ENCODE measurements around the gene COPZ1.
"Not testable (repeated sequence)": the region's sequence is repeated elsewhere in the genome, so short reads cannot be mapped to it uniquely, and the experiment has no call there.

Gene COPZ1, protein sequence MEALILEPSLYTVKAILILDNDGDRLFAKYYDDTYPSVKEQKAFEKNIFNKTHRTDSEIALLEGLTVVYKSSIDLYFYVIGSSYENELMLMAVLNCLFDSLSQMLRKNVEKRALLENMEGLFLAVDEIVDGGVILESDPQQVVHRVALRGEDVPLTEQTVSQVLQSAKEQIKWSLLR

DNA sequence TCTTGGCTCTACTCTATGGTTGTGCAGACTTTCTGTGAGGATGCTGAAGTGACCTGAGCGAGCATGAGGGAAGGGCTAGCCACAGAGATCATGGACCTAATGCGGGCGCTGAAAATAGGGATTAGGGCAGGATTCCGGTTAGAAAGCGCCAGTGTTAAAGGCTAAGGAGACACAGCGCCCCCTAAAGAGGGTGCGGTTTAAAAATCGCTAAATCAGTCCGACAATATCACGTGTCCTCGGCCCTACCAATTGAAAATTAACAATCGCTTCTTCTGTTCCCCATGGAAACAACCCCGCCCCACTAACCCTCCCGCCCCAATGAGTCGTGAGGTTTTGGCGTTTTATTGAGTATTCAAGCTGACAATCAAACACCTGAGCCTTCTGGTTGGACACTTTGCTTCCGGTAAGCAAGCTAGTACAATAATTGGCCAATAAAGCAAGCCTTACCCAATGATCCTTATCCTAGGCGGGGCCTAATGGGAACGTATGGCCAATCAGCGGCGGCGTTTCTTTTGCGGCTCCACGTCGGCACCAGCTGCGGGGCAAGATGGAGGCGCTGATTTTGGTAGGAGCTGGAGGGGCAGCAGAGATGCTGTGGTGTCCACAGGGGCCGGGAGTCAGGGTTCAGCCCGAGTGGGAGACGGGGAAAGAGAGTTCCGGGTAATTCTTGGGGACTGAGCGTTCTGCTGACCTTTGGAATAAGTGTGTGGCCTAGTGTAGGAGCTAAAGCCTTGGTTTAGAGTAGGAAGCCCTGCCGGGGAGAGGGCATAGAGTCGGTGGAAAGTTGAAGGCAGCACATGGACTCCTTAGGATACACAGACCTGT, at the start of gene COPZ1:
Gene COPZ1 (plus strand): TSS at position 515 of the 825 bp plus-strand sequence. CDS start 33 bp downstream, at position 548.
- peak; percentile 87 to 91 for DNase-seq (ENCODE audit: low read depth in 2 of 2)

DNA sequence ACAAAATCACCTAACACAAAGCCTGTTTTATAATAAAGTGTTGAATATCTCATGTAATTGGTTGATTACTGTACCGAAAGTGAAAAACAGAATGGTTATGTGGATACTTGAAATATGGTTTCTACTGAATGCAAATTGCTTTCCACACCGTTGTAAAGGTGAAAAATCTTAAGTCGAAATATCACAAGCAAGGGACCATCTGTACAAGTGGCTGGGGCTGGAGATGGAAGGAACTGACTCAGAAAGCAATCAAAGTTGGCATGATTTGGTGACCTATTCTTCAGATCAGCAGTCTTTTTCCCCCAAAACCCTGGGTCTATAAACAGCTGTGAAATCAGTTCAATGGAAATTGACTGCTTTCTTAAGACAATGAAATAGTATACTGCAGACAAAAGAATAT, 48.6 kb upstream of the COPZ1 start:
- DNase-seq (ENCODE audit: low read depth in 2 of 2) = no peak

DNA sequence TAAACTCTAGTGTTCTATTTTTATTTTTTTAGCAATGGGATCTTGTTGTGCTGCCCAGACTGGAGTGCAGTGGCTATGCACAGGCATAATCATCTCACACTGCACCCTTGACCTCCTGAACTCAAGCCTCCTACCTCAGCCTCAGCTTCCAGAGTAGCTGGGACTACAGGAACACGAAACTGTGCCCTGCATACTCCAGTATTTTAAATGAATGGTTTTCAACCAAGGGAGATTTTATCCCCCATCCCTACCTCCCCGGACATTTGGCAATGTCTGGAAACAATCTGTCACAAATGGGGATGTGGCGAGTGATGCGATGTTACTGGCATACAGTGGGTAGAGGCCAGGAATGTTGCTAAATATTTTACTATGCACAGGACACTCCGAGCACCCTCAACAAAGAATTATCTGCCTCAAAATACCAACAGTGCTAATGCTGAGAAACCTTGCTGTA, 47.1 kb upstream of the COPZ1 start:
- DNase-seq (ENCODE audit: low read depth in 2 of 2) = no peak

DNA sequence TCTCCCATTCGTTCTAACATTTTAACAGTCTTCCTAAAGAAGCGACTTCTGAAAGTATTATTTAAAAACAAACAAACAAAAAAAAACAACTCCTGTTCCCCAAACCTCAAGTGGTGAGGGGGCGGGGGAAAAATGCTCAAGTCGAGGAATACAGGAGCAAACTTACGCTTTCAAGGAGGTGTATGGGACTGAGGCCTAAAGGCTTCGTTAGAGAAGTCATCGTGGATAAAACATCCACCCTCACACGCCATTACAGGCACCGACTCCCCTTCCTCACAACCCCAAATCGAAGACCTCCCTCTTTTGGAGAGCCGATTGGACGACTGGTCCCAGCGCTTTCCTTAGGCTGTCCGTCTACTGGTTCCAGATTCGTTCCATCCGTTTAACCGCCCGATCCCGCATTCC, 45.7 kb upstream of the COPZ1 start:
- no peak for DNase-seq (ENCODE audit: low read depth in 2 of 2)

DNA sequence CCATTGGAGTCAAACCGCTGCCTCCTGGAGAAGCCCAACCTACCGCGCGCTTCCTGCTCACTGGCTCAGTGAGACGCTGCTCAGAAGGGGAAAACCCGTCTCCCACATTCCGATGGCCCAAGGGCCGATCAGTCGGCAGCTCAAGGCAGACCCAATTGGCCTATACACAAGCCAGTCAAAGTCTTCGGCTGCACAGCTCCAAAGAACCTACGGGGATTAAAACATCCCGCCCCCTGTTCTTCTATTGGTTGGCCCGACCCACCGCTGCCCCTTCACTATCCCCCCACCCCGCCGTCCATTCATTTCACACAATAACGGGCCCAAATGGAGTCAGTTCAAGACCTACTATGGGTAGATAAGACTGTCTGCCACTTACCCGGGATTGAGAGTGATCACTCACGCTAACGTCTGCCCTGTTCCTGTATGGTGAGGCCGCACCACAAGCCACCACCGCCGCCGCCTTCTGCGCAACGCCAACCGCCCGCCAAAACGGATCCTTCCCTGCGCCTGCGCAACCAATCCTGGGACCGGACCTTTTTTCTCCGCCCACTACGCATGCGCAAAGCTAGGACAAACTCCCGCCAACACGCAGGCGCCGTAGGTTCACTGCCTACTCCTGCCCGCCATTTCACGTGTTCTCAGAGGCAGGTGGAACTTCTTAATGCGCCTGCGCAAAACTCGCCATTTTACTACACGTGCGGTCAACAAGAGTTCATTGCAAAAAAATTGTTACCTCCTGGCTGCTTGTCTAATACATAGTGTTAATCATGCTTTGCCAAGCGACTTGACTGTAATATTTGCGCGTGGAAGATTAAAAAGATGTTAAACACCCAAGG, 45.1 kb upstream of the COPZ1 start, which contains the start of gene CBX5:
Gene CBX5 (minus strand): TSS at position 491 of the 836 bp plus-strand sequence. CDS start 22,472 bp downstream, outside the sequence.
- peak; percentile 99 to 100 for DNase-seq (ENCODE audit: low read depth in 2 of 2)

DNA sequence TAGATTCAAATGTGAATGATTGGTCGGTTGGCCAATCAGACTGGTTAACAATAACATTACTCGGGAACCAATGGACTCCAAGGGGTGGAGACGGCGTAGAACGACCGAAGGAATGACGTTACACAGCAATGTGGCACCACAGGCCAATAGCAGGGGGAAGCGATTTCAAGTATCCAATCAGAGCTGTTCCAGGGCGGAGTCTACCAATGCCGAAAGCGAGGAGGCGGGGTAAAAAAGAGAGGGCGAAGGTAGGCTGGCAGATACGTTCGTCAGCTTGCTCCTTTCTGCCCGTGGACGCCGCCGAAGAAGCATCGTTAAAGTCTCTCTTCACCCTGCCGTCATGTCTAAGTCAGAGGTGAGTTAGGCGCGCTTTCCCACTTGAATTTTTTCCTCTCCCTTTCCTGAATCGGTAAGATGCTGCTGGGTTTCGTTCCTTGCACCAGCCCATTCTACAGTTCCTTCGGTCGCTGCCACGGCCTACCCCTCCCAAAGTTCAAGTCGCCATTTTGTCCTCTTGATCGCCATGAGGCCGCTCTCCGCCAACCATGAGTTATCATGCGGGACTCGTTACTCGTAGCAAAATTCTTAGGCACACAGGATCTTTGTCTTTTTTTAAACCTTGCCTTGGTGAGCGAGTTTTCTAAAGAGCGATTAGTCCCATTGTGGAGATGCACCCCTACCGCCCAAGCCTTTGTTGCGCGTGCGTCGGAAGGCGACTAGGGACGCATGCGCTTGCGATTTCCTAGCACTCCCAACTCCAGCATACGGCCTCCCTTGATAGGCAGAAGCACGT, 44.3 kb upstream of the COPZ1 start, which contains the start of gene HNRNPA1:
Gene HNRNPA1 (plus strand): TSS at position 259 of the 793 bp plus-strand sequence. CDS start 82 bp downstream, at position 341.
- peak; percentile 89 to 96 for DNase-seq (ENCODE audit: low read depth in 2 of 2)

DNA sequence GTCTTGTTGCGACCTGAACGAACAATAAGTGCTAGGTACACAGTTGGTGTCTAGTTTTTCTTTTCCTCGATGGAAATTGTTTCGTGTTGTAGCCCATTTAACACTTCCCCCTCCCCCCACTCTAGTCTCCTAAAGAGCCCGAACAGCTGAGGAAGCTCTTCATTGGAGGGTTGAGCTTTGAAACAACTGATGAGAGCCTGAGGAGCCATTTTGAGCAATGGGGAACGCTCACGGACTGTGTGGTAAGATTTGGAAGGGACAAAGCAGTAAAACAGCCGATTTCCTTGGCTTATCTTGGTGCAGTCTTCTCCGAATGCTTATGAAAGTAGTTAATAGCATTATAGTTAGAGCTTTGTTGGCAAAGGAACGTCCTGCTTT, 43.7 kb upstream of the COPZ1 start:
- DNase-seq (ENCODE audit: low read depth in 2 of 2) = not testable (repeated sequence)

DNA sequence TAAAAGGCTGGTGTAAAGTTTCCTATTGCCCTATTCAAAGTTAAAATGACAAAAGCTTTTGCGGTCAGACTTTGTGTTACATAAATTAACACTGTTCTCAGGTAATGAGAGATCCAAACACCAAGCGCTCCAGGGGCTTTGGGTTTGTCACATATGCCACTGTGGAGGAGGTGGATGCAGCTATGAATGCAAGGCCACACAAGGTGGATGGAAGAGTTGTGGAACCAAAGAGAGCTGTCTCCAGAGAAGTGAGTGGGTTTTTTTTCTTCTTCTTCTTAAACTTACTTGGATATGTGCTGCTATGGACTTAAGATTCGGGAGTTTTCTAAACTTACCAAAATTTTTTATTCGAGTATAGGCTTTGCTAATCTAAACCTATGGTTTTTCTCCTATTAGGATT, 43.2 kb upstream of the COPZ1 start:
- not testable (repeated sequence) for DNase-seq (ENCODE audit: low read depth in 2 of 2)

DNA sequence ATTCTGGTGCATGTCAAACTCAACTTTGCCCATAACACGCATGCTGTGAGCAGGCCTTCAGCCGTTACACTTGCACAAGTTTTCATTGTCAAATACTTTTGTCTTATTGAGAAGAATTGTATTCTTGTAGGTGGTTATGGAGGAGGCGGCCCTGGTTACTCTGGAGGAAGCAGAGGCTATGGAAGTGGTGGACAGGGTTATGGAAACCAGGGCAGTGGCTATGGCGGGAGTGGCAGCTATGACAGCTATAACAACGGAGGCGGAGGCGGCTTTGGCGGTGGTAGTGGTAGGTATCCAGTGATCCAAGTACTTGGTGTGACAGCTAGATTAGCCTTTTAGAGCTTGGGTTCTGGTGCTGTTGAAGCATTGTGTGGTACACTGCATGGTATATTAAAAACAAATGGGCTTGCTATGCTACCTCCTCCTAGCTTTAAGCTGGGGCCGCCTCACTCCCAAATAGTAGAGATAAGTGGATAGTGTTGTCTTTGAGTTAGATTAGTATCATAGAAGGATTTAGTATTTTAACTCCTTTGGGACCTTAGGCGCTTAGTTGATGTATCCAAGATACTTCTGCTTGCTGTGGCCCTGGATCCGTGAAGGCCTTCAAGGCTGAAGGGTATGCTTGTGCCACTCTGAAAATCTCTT, 41.9 kb upstream of the COPZ1 start:
- no peak for DNase-seq (ENCODE audit: low read depth in 2 of 2)

DNA sequence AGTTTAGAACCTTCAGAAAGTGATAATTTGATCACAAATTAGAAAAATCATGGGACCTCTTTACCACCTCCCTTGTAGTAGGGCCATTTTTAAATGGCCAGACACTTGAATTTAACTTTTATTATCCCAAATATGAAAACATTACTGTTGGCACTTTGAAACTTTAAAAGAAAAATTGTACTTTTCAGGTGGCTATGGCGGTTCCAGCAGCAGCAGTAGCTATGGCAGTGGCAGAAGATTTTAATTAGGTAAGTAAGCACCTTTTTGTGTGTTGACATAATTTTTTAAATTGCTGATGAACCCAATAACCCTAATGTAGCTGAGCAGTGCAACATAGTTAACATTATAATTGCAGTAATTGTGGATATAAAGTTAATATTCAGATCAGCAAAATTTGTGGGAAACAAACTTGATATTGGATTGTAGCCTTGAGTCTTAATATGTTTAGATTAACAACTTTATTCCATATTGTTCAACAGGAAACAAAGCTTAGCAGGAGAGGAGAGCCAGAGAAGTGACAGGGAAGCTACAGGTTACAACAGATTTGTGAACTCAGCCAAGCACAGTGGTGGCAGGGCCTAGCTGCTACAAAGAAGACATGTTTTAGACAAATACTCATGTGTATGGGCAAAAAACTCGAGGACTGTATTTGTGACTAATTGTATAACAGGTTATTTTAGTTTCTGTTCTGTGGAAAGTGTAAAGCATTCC, 40.7 kb upstream of the COPZ1 start:
- DNase-seq (ENCODE audit: low read depth in 2 of 2) = not testable (repeated sequence)

DNA sequence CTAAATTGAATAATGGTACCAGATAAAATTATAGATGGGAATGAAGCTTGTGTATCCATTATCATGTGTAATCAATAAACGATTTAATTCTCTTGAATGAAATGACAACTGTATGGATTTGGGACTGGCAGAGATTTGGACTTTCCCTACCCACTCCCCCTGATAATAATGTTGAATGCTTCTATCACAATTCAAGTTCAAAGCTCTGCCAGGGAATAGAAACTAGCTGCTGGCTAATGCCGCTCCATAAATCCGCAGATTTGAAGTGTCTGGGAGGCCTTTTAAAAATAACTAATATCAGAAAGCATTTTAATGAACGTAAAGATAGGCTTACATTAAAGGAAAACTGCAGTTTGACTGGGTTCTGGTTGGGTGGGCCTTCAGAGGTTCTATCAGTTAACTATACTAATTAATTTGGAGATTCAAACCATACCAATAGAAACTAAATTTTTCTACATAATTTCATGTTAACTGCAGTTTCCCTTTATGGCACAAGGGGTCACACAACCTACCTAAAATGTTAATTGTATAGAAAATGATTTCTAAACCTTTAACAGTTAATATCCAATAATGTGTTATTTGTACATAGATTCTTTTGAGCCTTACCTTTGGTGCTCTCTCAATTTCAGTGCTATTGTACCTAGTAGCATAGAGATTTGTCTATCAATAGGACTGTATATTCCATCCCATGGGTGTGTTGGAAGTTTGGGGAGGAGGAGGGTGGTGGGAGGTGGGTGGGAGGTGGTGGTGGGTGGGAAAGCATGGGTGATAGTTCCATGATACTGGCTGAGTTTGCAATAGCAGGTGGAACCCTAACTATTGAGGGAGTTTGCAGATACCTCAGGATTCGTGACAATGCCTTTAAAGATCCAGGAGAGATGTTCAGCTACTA, 39.5 kb upstream of the COPZ1 start:
- no peak for DNase-seq (ENCODE audit: low read depth in 2 of 2)

DNA sequence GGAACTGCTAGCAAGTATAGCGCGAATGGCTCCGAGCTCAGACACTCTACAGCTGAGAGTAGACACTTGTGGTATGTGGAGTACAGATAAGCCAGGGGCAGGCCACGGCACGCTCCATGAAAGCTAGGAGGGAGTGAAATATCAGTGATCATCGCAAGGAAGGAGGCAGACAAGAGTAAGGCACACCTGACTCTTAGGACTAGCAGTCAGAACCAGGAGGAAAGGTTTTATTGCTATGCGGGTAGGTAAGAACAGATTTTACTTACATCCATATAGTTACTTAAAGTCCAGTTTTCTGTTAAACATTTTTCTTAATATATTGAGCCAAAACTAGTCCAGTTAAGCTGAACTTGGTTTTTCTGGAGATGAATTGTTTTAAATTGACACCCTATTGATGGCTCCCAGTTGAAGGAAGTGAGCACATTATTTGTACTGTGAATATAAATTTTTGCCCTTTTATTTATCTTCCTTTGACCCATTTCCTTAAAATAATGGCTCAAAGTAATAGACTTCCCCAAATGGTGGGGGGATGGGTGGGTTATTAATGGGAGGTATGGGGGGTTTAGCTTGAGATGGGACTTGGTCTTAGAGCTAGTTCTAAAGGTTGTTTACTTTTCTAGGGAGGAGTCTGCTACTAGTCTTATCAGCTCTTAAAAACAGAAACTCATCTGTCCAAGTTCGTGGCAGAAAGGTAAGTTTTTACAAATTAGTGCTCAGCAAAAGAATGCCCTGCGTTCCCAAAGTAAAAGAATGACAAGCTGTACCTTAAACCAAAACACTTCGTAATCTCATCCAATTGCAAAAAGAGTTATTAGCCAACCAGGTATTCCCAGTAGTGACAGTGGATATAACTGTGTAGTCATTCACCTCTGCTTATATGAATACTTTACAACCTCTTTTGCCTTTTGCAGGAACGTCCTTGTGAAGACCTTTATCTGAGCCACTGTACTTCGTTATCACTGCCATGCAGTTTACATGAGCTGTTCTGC, 38.6 kb upstream of the COPZ1 start:
- no peak for DNase-seq (ENCODE audit: low read depth in 2 of 2)

DNA sequence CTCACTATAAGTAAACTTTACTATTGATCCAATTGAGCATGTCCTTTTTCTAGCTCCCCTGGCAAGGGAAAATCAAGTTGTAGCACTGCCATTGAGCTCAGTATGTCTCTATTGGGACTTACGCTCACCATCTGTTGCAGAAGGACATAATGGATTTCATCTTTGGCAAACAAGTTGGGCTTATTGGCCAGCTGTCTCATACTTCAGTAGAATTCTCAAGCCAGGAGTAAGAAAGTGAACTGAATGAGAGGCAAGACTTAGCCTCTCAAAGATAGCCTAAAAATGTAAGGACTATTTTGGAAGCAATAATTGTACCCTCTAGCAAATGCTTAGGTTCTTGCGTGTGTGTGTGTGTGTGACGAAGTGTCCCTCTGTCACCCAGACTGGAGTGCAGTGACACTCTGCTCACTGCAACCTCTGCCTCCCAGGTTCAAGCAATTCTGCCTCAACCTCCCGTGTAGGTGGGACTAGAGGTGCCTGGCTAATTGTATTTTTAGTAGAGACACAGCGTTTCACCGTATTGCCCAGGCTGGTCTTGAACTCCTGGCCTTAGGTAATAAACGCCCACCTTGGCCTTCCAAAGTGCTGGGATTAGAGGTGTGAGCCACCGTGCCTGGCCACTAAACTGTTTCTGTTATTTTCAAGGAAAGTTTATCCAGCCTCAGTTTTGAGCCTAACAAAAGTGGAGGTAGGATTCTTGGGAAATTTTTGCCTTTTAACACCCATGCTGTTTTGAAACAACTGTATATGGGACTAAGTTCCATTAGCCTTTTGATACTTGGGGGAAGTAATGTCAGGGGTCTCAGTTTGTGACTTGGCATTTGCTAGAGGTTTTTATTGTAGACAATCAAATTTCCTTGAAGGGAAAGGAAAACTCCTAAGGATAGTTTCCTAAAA, 37.4 kb upstream of the COPZ1 start:
- DNase-seq (ENCODE audit: low read depth in 2 of 2) = no peak

DNA sequence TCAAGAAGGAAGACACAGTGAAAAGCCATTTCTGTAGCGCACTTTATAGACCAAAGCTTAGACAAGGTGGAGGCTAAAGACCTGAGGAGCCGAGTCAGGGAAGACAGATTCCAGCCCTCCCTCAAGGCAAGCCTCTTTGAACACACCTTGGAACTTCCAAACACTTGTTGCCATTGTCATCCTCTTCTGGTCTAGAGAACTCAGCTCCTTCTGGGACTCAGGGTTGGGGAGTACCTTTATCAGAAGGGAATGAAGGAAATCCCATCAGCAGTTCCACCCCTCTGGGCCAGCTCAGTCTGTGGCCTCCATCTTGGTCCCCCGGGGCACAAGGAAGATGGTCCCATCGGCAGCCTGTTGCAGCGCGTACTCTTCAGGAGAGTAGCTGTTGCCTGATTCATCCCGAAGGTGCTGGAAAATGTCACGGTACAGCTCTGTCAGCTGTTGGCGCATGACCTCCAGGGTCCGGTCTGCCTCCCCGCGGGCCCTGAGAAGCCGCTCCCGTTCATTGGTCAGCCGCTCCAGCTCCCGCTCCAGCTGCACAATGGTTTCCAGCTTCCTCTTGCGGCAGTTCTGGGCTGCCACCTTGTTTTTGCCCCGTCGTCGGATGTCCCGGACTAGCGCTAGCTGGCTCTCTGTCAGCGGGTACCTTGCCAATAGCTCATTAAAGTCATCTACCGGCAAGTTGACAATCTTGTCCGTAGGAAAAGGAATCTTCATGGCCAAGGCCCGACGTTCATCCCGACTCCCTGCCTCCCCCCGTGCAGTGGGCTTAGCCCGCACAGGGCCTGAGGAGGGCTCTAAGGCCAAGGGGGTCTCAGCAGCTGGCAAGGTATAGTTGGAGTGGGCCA, 32.6 kb upstream of the COPZ1 start:
- DNase-seq (ENCODE audit: low read depth in 2 of 2) = no peak

DNA sequence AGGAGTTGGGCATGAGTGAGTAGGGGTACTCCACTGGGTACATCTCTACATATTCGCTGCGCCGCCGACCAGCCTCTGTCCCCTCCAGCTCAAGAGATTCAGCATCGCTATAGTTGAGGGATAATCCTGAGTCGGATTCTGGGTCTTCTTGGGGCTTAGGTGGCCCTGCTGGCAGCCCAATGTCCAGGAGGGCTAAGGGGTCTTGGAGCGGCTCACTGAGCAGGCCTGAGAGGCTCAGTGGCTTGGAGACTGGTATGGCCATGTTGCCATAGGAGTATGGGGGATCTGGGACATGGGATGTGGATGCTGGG, 32.0 kb upstream of the COPZ1 start:
- DNase-seq (ENCODE audit: low read depth in 2 of 2) = no peak

Data from activated CD8-positive, alpha-beta memory T cell treated with anti-CD3 and anti-CD28 coated beads for 4 hours (primary cell).